H1 (cell line): ENCODE measurements around the gene GRIP1. TPM values are rescaled to one million over a fixed set of nuclear protein-coding genes. Genes with fewer than 3 reads are reported as not detected.

ENCODE experiments used
- CTCF ChIA-PET: fragments of 300-600 bp; sonication (Branson Sonifier 250); formaldehyde crosslinking; loops from one replicate; lab custom pipeline; 2021; ENCODE audit not compliant: partially characterized antibody; lab: Charles Lee
- POLR2A ChIA-PET: fragments of 300-600 bp; sonication (Branson Sonifier 250); formaldehyde crosslinking; loops from one replicate; lab custom pipeline; 2021; ENCODE audit warnings: inconsistent platforms; ENCODE audit not compliant: partially characterized antibody; lab: Charles Lee
- DNase-seq, 2 experiments: peaks; one replicate each; pipeline versions ENCODE4 v3.0.0 to v3.0.0-alpha.2; 2010 to 2022; ENCODE audit warnings: low spot score in 2 of 2, low read depth in 1 of 2, mixed read lengths in 1 of 2
- FAIRE-seq: peaks from 2 replicates; lab custom pipeline; 2011; peaks lifted over from hg19 to GRCh38; lab: Jason Lieb, UNC
- H2AFZ ChIP-seq: 2 replicates; pipeline ENCODE4 v1.8.1; 2012; ENCODE audit warnings: low read length, inconsistent platforms
- H2AK5ac ChIP-seq: 2 replicates; pipeline ENCODE4 v1.6.1; 2013; ENCODE audit warnings: low read depth, low read length
- H2BK120ac ChIP-seq: replicated peaks from 2 replicates; pipeline ENCODE3; 2013; ENCODE audit warnings: low read depth, low read length, inconsistent platforms
- H2BK12ac ChIP-seq: 2 replicates; pipeline ENCODE4 v1.6.1; 2013; ENCODE audit warnings: low read depth, low read length
- H2BK15ac ChIP-seq: 2 replicates; pipeline ENCODE4 v1.6.1; 2013; ENCODE audit warnings: low read length
- H2BK20ac ChIP-seq: 2 replicates; pipeline ENCODE4 v1.6.1; 2013; ENCODE audit warnings: low read length
- H2BK5ac ChIP-seq: 2 replicates; pipeline ENCODE4 v1.6.1; 2013; ENCODE audit warnings: low read depth, low read length
- H3K14ac ChIP-seq: 2 replicates; pipeline ENCODE4 v1.6.1; 2013; ENCODE audit warnings: inconsistent platforms; ENCODE audit not compliant: insufficient read length
- H3K18ac ChIP-seq: 2 replicates; pipeline ENCODE4 v1.6.1; 2013; ENCODE audit warnings: low read length; ENCODE audit errors: extremely low read depth
- H3K23ac ChIP-seq: 2 replicates; pipeline ENCODE4 v1.6.1; 2013; ENCODE audit warnings: inconsistent platforms; ENCODE audit not compliant: insufficient read length
- H3K23me2 ChIP-seq: 2 replicates; pipeline ENCODE4 v1.6.1; 2013; ENCODE audit warnings: low read depth, low read length
- H3K27ac ChIP-seq: 2 replicates; pipeline ENCODE4 v1.6.1; 2011; ENCODE audit warnings: low read depth, low read length, inconsistent platforms
- H3K27me3 ChIP-seq, 4 experiments: replicated peaks in 1 of 4; 1 replicate in 1 of 4; 2 replicates in 3 of 4; pipeline versions ENCODE4 v1.6.1 to v1.8.1; 2011 to 2013; ENCODE audit warnings: low read length in 3 of 4, mild to moderate bottlenecking in 3 of 4, inconsistent platforms in 2 of 4, mixed read lengths in 2 of 4, moderate library complexity in 1 of 4; ENCODE audit not compliant: control insufficient read depth in 3 of 4, insufficient read depth in 3 of 4; ENCODE audit errors: extremely low read depth in 1 of 4
- H3K36me3 ChIP-seq, 4 experiments: 2 replicates each; pipeline versions ENCODE4 v1.6.1 to v1.8.1; 2011 to 2013; ENCODE audit warnings: mild to moderate bottlenecking in 4 of 4, low read length in 3 of 4, moderate library complexity in 2 of 4, control low read depth in 1 of 4, inconsistent platforms in 1 of 4; ENCODE audit not compliant: insufficient read depth in 4 of 4, control insufficient read depth in 2 of 4
- H3K4ac ChIP-seq: replicated peaks from 2 replicates; pipeline ENCODE3; 2013; ENCODE audit warnings: low read length, low read depth, mixed read lengths, inconsistent platforms; ENCODE audit not compliant: insufficient read length
- H3K4me1 ChIP-seq, 4 experiments: replicated peaks in 1 of 4; 1 replicate in 1 of 4; 2 replicates in 3 of 4; pipeline versions ENCODE4 v1.6.1 to v1.8.1; 2011 to 2013; ENCODE audit warnings: low read length in 3 of 4, inconsistent platforms in 2 of 4, mixed read lengths in 1 of 4; ENCODE audit not compliant: insufficient read depth in 4 of 4, control insufficient read depth in 3 of 4
- H3K4me2 ChIP-seq, 2 experiments: 2 replicates each; pipeline versions ENCODE4 v1.6.1 to v1.8.1; 2011 to 2013; ENCODE audit warnings: low read depth in 2 of 2, low read length in 2 of 2, control low read depth in 1 of 2, inconsistent platforms in 1 of 2, mild to moderate bottlenecking in 1 of 2; ENCODE audit not compliant: insufficient read depth in 1 of 2
- H3K4me3 ChIP-seq, 4 experiments: fragments of 200-600, 300-600 bp in 1 of 4; sonication (generic), shearing (Covaris generic), sonication (Bioruptor Twin) in 1 of 4; 2 replicates each; pipeline versions ENCODE4 v1.5.1 to v1.8.1; 2011 to 2016; ENCODE audit warnings: low read length in 4 of 4, low read depth in 3 of 4, control low read depth in 2 of 4, inconsistent platforms in 2 of 4, mild to moderate bottlenecking in 2 of 4, mixed read lengths in 1 of 4, moderate library complexity in 1 of 4; ENCODE audit not compliant: insufficient read depth in 2 of 4; ENCODE audit errors: extremely low read depth in 1 of 4
- H3K56ac ChIP-seq: replicated peaks from 2 replicates; pipeline ENCODE3; 2013; ENCODE audit warnings: low read depth, mild to moderate bottlenecking, mixed read lengths, low read length, inconsistent platforms; ENCODE audit not compliant: insufficient read length
- H3K79me1 ChIP-seq: 2 replicates; pipeline ENCODE4 v1.6.1; 2013; ENCODE audit warnings: low read depth, low read length, control low read depth
- H3K79me2 ChIP-seq, 2 experiments: 2 replicates each; pipeline versions ENCODE4 v1.6.1 to v1.8.1; 2012 to 2013; ENCODE audit warnings: low read length in 2 of 2, mild to moderate bottlenecking in 2 of 2, inconsistent platforms in 1 of 2; ENCODE audit not compliant: insufficient read depth in 2 of 2, control insufficient read depth in 1 of 2
- H3K9ac ChIP-seq, 4 experiments: replicated peaks in 1 of 4; 1 replicate in 1 of 4; 2 replicates in 3 of 4; pipeline versions ENCODE4 v1.6.1 to v1.8.1; 2011 to 2013; ENCODE audit warnings: low read depth in 3 of 4, low read length in 3 of 4, control low read depth in 2 of 4, mild to moderate bottlenecking in 2 of 4, moderate library complexity in 2 of 4, inconsistent platforms in 1 of 4; ENCODE audit errors: extremely low read depth in 1 of 4
- H3K9me3 ChIP-seq, 2 experiments: 2 replicates each; pipeline versions ENCODE4 v1.6.1 to v1.8.1; 2012 to 2013; ENCODE audit warnings: mild to moderate bottlenecking in 2 of 2, moderate library complexity in 2 of 2, control low read depth in 1 of 2, inconsistent platforms in 1 of 2, low read depth in 1 of 2, low read length in 1 of 2, mixed read lengths in 1 of 2; ENCODE audit not compliant: insufficient read depth in 2 of 2
- H4K20me1 ChIP-seq, 2 experiments: replicated peaks in 1 of 2; 2 replicates each; pipeline versions ENCODE3 to v1.8.1; 2011 to 2013; ENCODE audit warnings: inconsistent platforms in 2 of 2, low read length in 2 of 2, mild to moderate bottlenecking in 1 of 2; ENCODE audit not compliant: insufficient read depth in 2 of 2, control insufficient read depth in 1 of 2
- H4K5ac ChIP-seq: 2 replicates; pipeline ENCODE4 v1.6.1; 2013; ENCODE audit warnings: low read length, low read depth, mixed read lengths, inconsistent platforms; ENCODE audit not compliant: insufficient read length
- H4K8ac ChIP-seq: 2 replicates; pipeline ENCODE4 v1.8.0; 2013; ENCODE audit warnings: mild to moderate bottlenecking, moderate library complexity, low read length, inconsistent platforms; ENCODE audit not compliant: insufficient read depth; ENCODE audit errors: extremely low read depth
- H4K91ac ChIP-seq: replicated peaks from 2 replicates; pipeline ENCODE3; 2013; ENCODE audit warnings: low read length, mixed read lengths, inconsistent platforms; ENCODE audit not compliant: insufficient read length
- ATF3 ChIP-seq: IDR thresholded peaks from 2 replicates; pipeline ENCODE4 v1.6.1; 2011; ENCODE audit warnings: low read depth, mild to moderate bottlenecking, low read length; ENCODE audit not compliant: insufficient read depth
- CHD2 ChIP-seq: IDR thresholded peaks from 2 replicates; pipeline ENCODE4 v1.6.1; 2012; ENCODE audit warnings: low read length, improper control_type of control experiment
- CTBP2 ChIP-seq: IDR thresholded peaks from 2 replicates; pipeline ENCODE4 v1.7.0; 2011; ENCODE audit warnings: borderline replicate concordance, mild to moderate bottlenecking, moderate library complexity, mixed read lengths, low read length; ENCODE audit not compliant: insufficient read depth, insufficient read length
- EP300 ChIP-seq, 2 experiments: IDR thresholded peaks; 1 replicate in 1 of 2; 2 replicates in 1 of 2; pipeline ENCODE4 v1.6.1; 2011 to 2012; ENCODE audit warnings: low read depth in 2 of 2, low read length in 2 of 2, mild to moderate bottlenecking in 2 of 2, borderline replicate concordance in 1 of 2, inconsistent platforms in 1 of 2, moderate library complexity in 1 of 2
- HDAC2 ChIP-seq, 2 experiments: fragments of 300-600 bp in 1 of 2; sonication (generic) in 1 of 2; IDR thresholded peaks; 2 replicates each; pipeline ENCODE4 v1.6.1; 2011 to 2012; ENCODE audit warnings: low read depth in 2 of 2, low read length in 2 of 2, mild to moderate bottlenecking in 2 of 2, moderate library complexity in 2 of 2, borderline replicate concordance in 1 of 2, inconsistent platforms in 1 of 2
- PHF8 ChIP-seq: fragments of 200-600 bp; sonication (generic); conservative IDR thresholded peaks from 2 replicates; pipeline ENCODE4 v1.7.1; 2012; ENCODE audit warnings: low read depth, mild to moderate bottlenecking, inconsistent platforms, low read length, moderate library complexity
- POLR2AphosphoS5 ChIP-seq: IDR thresholded peaks from 2 replicates; pipeline ENCODE4 v1.6.1; 2011; ENCODE audit warnings: low read depth, low read length
- POU5F1 ChIP-seq: IDR thresholded peaks from 2 replicates; pipeline ENCODE4 v1.6.1; 2011; ENCODE audit warnings: low read depth, mild to moderate bottlenecking, low read length, moderate library complexity
- SIRT6 ChIP-seq: IDR thresholded peaks from one replicate; pipeline ENCODE4 v1.7.1; 2012; ENCODE audit warnings: low read length, inconsistent platforms
- SP4 ChIP-seq: IDR thresholded peaks from 2 replicates; pipeline ENCODE4 v1.6.1; 2012; ENCODE audit warnings: low read length, inconsistent platforms
- SRF ChIP-seq: IDR thresholded peaks from 2 replicates; pipeline ENCODE4 v1.6.1; 2011; ENCODE audit warnings: mild to moderate bottlenecking, low read depth, low read length, moderate library complexity
- TEAD4 ChIP-seq: IDR thresholded peaks from 2 replicates; pipeline ENCODE4 v1.6.1; 2012; ENCODE audit warnings: low read depth, low read length, inconsistent platforms, mixed read lengths
- ZNF274 ChIP-seq: IDR thresholded peaks from 2 replicates; pipeline ENCODE4 v1.7.0; 2012; ENCODE audit warnings: low read length, borderline replicate concordance; ENCODE audit errors: extremely low read depth
- WGBS, 2 experiments: shearing (Covaris generic) in 1 of 2; methylation state at CpG; one replicate each; pipeline versions ENCODE4 v1.1.6 to v1.1.7; 2013 to 2015; ENCODE audit warnings: low lambda C conversion rate in 2 of 2, mixed read lengths in 2 of 2, inconsistent platforms in 1 of 2, low coverage in 1 of 2, missing lambda C conversion rate in 1 of 2; ENCODE audit not compliant: insufficient replicate concordance in 2 of 2, insufficient coverage in 1 of 2, insufficient read length in 1 of 2; ENCODE audit errors: extremely low coverage in 1 of 2, missing lambda C conversion rate in 1 of 2; 5-methylcytosine and 5-hydroxymethylcytosine counted together
- polyA plus RNA-seq, 7 experiments: library from polyadenylated mRNA; depleted of rRNA in 3 of 7; stranded (reverse) in 5 of 7; unstranded in 2 of 7; fragments of >200 nt in 5 of 7; fragments of 200-250 nt in 2 of 7; gene quantifications; 1 replicate in 5 of 7; 2 replicates in 1 of 7; 4 replicates in 1 of 7; pipeline versions ENCODE4 v1.2.1 to v1.2.3, GENCODE V29; 2011 to 2013; ENCODE audit warnings: missing spikeins in 2 of 7, mixed read lengths in 2 of 7
- total RNA-seq: library from RNA; stranded (reverse); fragmentation: NEBNext Ultra II Directional; extraction: Animal tissue kit (Norgen Biotek cat#: 25700); gene quantifications from 2 replicates; pipeline ENCODE4 v1.2.1, GENCODE V29; 2021

GRIP1 gene
- total and polyA plus RNA-seq, 2 of the 8 experiments (the other 6 are each of a cell fraction or from before 2014, with no cell fraction given), result 4.5 to 27.3 TPM

- Histone ChIP-seq H2BK120ac (no peak overlapping the region), H3K4me3 (no peak overlapping the region), H3K18ac (no peak overlapping the region), H3K79me2 (no peaks in the 10 kb centered on the region), H4K5ac (no peak overlapping the region), H3K79me1 (no peaks in the 10 kb centered on the region), H4K91ac (no peak overlapping the region), H3K14ac (no peak overlapping the region), H3K4me2 (no peak overlapping the region), H3K56ac (no peak overlapping the region), H4K20me1 (no peaks in the 10 kb centered on the region), H3K9me3 (no peaks in the 10 kb centered on the region), H2BK5ac (no peak overlapping the region), H2AK5ac (no peak overlapping the region), H3K27me3 (no peaks in the 10 kb centered on the region; a peak in 1 of 7 replicates), H2BK20ac (no peak overlapping the region), H3K4ac (no peak overlapping the region), H4K8ac (no peak overlapping the region), H3K23me2 (no peaks in the 10 kb centered on the region; the same call in 1 of the 2 replicates), H3K27ac (no peak overlapping the region), H3K4me1 (peaks cover 0 to 5% (median 4%) of the 10 kb centered on the region in 4 experiments; a peak in 4 of 7 replicates), H2BK12ac (no peak overlapping the region), H3K9ac (no peak overlapping the region), H3K36me3 (no peaks in the 10 kb centered on the region), H3K23ac (no peak overlapping the region), H2BK15ac (no peak overlapping the region), H2AFZ (no peak overlapping the region)
- TF ChIP-seq ZNF274 (no peak), ATF3 (no peak), EP300 (IDR thresholded peaks at IDR 0.05; ENCODE audit: borderline replicate concordance in 1 of 2, low read depth in 2 of 2, low read length in 2 of 2) (no peak), POU5F1 (no peak), SRF (no peak), TEAD4 (no peak), CHD2 (no peak), SP4 (no peak), CTBP2 (no peak), PHF8 (no peak), HDAC2 (IDR thresholded peaks at IDR 0.05; ENCODE audit: borderline replicate concordance in 1 of 2, low read depth in 2 of 2, low read length in 2 of 2) (no peak), SIRT6 (no peak), POLR2AphosphoS5 (no peak)
- DNase-seq, result no peak
- ChIA-PET POLR2A (no interaction called here), CTCF (interaction anchor here (0.9 to 8.3 kb wide), 12 partner anchors 8 to 561 kb away, joined by 3 to 72 read pairs (median 4); partner anchors contain the start of genes GRIP1 and LLPH)
- no peak for FAIRE-seq
- WGBS, 2 experiments, result 78% methylated on average over 1 of the region's 1 CpG; no CpG with 5 or more reads in 1 of the 2 experiments
These were observed 13.3 kb upstream of the GRIP1 start for GRCh38 chr12:66692170-66692569.
